ENCODE measurements around the gene ABI3.
"Not testable (repeated sequence)": the region's sequence is repeated elsewhere in the genome, so short reads cannot be mapped to it uniquely, and the experiment has no call there.

Gene ABI3

GRCh38 chr17:49183341-49183740, 27.2 kb upstream of the ABI3 start:
- Histone ChIP-seq H3K9me3 (ENCODE audit: insufficient read depth, low read length) (no peaks in the 10 kb centered on the region), H3K27me3 (ENCODE audit: low read depth, low read length) (no peaks in the 10 kb centered on the region), H3K79me2 (ENCODE audit: low read length) (no peaks in the 10 kb centered on the region), H3K4me2 (ENCODE audit: low read length) (no peak overlapping the region), H3K27ac (ENCODE audit: low read length) (no peak overlapping the region), H4K20me1 (ENCODE audit: insufficient read depth, low read length) (no peaks in the 10 kb centered on the region), H3K9ac (ENCODE audit: low read length) (no peak overlapping the region), H3K36me3 (replicated peaks; ENCODE audit: low read depth, low read length) (no peaks in the 10 kb centered on the region), H3K4me3 (ENCODE audit: low read length) (no peak overlapping the region), H3K4me1 (ENCODE audit: low read length) (no peaks in the 10 kb centered on the region), H2AFZ (ENCODE audit: low read depth, low read length) (no peak overlapping the region)
- TF ChIP-seq CTCF (IDR thresholded peaks at IDR 0.05; ENCODE audit: low read depth, low read length) (no peak), EZH2phosphoT487 (IDR thresholded peaks at IDR 0.05; ENCODE audit: low read depth) (no peak)

- Histone ChIP-seq H3K9ac (ENCODE audit: low read length) (no peak overlapping the region), H3K4me2 (ENCODE audit: low read length) (no peak overlapping the region), H3K79me2 (ENCODE audit: low read length) (no peaks in the 10 kb centered on the region), H3K36me3 (replicated peaks; ENCODE audit: low read depth, low read length) (no peaks in the 10 kb centered on the region), H3K9me3 (ENCODE audit: insufficient read depth, low read length) (no peaks in the 10 kb centered on the region), H4K20me1 (ENCODE audit: insufficient read depth, low read length) (no peaks in the 10 kb centered on the region), H3K27ac (ENCODE audit: low read length) (no peak overlapping the region), H3K4me1 (ENCODE audit: low read length) (no peaks in the 10 kb centered on the region), H3K27me3 (ENCODE audit: low read depth, low read length) (no peaks in the 10 kb centered on the region), H2AFZ (ENCODE audit: low read depth, low read length) (no peak overlapping the region), H3K4me3 (ENCODE audit: low read length) (no peak overlapping the region)
- TF ChIP-seq EZH2phosphoT487 (IDR thresholded peaks at IDR 0.05; ENCODE audit: low read depth) (no peak), CTCF (IDR thresholded peaks at IDR 0.05; ENCODE audit: low read depth, low read length) (no peak)
Observed at GRCh38 chr17:49183801-49184200, 26.7 kb upstream of the ABI3 start.

- H3K27me3 ChIP-seq (ENCODE audit: low read depth, low read length); H3K4me1 ChIP-seq (ENCODE audit: low read length); H3K36me3 ChIP-seq (replicated peaks; ENCODE audit: low read depth, low read length); H3K27ac ChIP-seq (ENCODE audit: low read length); H3K79me2 ChIP-seq (ENCODE audit: low read length); H3K9ac ChIP-seq (ENCODE audit: low read length); H3K9me3 ChIP-seq (ENCODE audit: insufficient read depth, low read length); H3K4me2 ChIP-seq (ENCODE audit: low read length); H4K20me1 ChIP-seq (ENCODE audit: insufficient read depth, low read length); H2AFZ ChIP-seq (ENCODE audit: low read depth, low read length); H3K4me3 ChIP-seq (ENCODE audit: low read length): not testable (repeated sequence)
Observed at GRCh38 chr17:49184522-49184921, 26.0 kb upstream of the ABI3 start.

- H3K27me3 ChIP-seq (ENCODE audit: low read depth, low read length); H3K9ac ChIP-seq (ENCODE audit: low read length); H3K27ac ChIP-seq (ENCODE audit: low read length); H4K20me1 ChIP-seq (ENCODE audit: insufficient read depth, low read length); H2AFZ ChIP-seq (ENCODE audit: low read depth, low read length); H3K4me1 ChIP-seq (ENCODE audit: low read length); H3K9me3 ChIP-seq (ENCODE audit: insufficient read depth, low read length); H3K79me2 ChIP-seq (ENCODE audit: low read length); H3K4me2 ChIP-seq (ENCODE audit: low read length); H3K4me3 ChIP-seq (ENCODE audit: low read length); H3K36me3 ChIP-seq (replicated peaks; ENCODE audit: low read depth, low read length): not testable (repeated sequence)
Observed at GRCh38 chr17:49185381-49185780, 25.1 kb upstream of the ABI3 start.

- Histone ChIP-seq H3K4me1 (ENCODE audit: low read length) (peaks cover 4% of the 10 kb centered on the region; the same call in 1 of the 2 replicates), H3K9ac (ENCODE audit: low read length) (no peak overlapping the region), H3K27me3 (ENCODE audit: low read depth, low read length) (no peaks in the 10 kb centered on the region), H3K27ac (ENCODE audit: low read length) (no peak overlapping the region), H3K4me3 (ENCODE audit: low read length) (no peak overlapping the region), H4K20me1 (ENCODE audit: insufficient read depth, low read length) (no peaks in the 10 kb centered on the region), H3K79me2 (ENCODE audit: low read length) (no peaks in the 10 kb centered on the region), H3K4me2 (ENCODE audit: low read length) (no peak overlapping the region), H2AFZ (ENCODE audit: low read depth, low read length) (no peak overlapping the region), H3K9me3 (ENCODE audit: insufficient read depth, low read length) (no peaks in the 10 kb centered on the region), H3K36me3 (replicated peaks; ENCODE audit: low read depth, low read length) (no peaks in the 10 kb centered on the region)
- TF ChIP-seq EZH2phosphoT487 (IDR thresholded peaks at IDR 0.05; ENCODE audit: low read depth) = no peak
Observed at GRCh38 chr17:49187301-49187700, 23.2 kb upstream of the ABI3 start.
